Kidney capillary endothelial cell (primary cell): ENCODE data around the gene TGM3.
"Not testable (repeated sequence)": the region's sequence is repeated elsewhere in the genome, so short reads cannot be mapped to it uniquely, and the experiment has no call there.

Source experiments
- DNase-seq: peaks from one replicate; pipeline ENCODE4 v3.0.0-alpha.2; 2018; ENCODE audit warnings: low spot score

The TGM3 gene, protein sequence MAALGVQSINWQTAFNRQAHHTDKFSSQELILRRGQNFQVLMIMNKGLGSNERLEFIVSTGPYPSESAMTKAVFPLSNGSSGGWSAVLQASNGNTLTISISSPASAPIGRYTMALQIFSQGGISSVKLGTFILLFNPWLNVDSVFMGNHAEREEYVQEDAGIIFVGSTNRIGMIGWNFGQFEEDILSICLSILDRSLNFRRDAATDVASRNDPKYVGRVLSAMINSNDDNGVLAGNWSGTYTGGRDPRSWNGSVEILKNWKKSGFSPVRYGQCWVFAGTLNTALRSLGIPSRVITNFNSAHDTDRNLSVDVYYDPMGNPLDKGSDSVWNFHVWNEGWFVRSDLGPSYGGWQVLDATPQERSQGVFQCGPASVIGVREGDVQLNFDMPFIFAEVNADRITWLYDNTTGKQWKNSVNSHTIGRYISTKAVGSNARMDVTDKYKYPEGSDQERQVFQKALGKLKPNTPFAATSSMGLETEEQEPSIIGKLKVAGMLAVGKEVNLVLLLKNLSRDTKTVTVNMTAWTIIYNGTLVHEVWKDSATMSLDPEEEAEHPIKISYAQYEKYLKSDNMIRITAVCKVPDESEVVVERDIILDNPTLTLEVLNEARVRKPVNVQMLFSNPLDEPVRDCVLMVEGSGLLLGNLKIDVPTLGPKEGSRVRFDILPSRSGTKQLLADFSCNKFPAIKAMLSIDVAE

GRCh38 chr20:2295886-2296515 lies at the start of gene TGM3:
TSS of gene TGM3 (plus strand) at chr20:2296001. CDS start at chr20:2296064, 63 bp downstream.
- DNase-seq: no peak

DNA sequence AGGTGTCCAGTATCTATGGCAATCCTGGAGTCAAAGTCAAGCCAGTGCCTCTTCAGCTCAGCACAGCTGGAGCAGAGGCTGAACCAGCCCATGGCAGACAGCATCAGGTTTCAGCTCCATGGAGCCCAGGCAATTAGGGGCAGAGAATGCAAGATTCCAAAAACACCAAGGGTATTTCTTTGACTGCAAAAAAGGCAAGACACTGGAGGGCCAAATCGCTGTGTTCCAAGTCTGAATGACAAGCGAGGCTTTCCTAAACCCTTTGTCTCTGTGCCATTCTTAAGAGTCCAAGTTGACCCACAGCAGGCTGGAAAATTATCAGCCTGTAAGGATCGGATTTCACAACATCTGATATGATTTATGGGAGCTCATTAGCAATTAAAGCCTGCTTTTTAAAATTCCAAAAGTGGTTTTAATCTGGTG lies 49.7 kb upstream of the TGM3 start:
- no peak for DNase-seq

DNA sequence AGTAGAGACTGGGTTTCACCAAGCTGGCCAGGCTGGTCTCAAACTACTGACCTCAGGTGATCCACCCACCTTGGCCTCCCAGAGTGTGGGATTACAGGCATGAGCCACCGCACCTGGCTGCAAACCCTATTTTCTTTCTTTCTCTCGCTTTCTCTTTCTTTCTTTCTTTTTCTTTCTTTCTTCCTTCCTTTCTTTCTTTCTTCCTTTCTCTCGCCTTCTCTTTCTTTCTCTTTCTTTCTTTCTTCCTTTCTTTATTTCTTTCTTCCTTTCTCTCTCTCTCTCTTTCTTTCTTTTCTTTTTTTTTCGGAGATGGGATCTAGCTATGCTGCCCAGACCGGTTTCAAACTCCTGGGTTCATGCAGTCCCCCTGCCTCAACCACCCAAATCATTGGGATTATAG lies 47.0 kb upstream of the TGM3 start:
- DNase-seq: no peak

DNA sequence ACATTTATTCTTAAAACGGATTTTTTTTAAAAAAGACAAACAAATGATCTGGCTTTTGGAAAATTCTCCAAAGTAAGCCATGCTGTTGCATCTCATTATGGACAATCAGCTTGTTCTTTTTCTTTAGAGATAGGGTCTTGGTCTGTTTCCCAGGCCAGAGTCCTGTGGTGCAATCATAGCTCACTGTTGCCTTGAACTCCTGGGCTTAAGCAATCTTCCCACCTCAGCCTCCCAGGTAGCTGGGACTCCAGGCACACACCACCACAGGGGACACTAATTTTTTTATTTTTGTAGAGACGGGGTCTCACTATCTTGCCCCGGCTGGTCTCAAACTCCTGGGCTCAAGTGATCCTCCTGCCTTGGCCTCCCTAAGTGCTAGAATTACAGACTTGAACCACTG lies 45.9 kb upstream of the TGM3 start:
- no peak for DNase-seq

DNA sequence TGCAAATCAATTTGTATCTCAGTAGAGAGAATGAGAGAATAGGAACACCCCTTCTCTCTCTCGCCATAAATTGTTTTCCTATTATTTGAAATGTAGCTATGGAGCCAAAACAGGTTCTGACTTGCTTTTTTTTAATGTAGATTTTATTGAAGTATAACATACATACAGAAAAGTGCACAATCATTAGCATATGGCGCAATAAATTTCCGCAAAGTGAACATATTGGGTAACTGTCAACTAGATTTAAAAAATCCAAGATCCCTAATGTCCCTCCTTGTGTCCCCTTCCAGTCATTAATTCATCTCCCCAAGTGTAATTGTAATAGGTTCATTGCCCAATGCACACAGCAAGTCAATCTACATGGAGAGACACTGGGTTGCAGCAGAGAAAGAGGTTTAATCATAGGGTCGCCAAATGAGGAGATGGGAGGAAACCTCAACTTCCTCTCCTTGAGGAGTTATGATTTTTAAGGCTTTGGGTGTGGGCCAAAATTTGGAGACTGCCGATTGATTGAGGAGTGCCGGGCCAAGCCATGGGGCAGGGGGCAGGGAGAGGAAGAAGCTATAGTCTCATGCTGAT lies 43.3 kb upstream of the TGM3 start:
- no peak for DNase-seq

GRCh38 chr20:2253256-2253655 lies 42.5 kb upstream of the TGM3 start:
- DNase-seq: no peak

- no peak for DNase-seq
Measured at GRCh38 chr20:2254333-2254732, 41.5 kb upstream of the TGM3 start.

- DNase-seq: no peak
Measured at GRCh38 chr20:2255926-2256531, 39.8 kb upstream of the TGM3 start.

- no peak for DNase-seq
Measured at GRCh38 chr20:2259731-2260130, 36.1 kb upstream of the TGM3 start.

GRCh38 chr20:2260250-2260649 lies 35.6 kb upstream of the TGM3 start:
- no peak for DNase-seq

GRCh38 chr20:2261046-2261485 lies 34.7 kb upstream of the TGM3 start:
- no peak for DNase-seq

DNA sequence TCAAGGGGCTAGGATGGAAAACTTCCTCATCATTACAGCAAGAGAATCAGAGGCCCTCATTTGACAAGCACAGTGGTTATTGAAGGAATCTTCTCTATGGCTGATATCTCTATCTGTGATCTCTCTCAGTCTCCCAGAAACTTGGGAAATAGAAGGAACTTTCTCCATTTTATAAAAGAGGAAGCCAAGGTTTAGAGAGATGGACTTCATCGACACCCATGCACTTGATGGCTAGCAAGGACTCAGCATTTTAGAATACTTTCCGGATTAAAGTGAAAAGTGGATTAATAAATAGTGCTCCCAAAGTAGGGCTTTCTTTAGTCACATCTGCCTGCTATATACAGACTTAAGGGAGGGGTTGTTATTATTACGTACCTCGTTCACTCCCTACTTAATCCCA lies 34.2 kb upstream of the TGM3 start:
- no peak for DNase-seq

DNA sequence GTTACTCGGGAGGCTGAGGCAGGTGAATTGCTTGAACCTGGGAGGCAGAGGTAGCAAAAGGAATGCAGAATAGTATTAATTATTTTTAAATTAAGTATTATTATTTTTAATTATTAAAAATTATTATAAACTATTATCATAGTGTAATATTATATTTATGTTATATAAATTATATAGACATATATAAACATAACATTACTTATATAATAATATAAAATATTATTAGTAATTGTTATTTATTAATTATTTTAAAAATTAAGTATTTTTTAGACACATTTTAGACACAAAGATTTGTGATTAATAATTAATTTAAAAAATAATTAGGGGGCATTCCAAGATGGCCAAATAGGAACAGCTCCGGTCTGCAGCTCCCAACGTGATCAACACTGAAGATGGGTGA lies 31.7 kb upstream of the TGM3 start:
- DNase-seq: no peak

DNA sequence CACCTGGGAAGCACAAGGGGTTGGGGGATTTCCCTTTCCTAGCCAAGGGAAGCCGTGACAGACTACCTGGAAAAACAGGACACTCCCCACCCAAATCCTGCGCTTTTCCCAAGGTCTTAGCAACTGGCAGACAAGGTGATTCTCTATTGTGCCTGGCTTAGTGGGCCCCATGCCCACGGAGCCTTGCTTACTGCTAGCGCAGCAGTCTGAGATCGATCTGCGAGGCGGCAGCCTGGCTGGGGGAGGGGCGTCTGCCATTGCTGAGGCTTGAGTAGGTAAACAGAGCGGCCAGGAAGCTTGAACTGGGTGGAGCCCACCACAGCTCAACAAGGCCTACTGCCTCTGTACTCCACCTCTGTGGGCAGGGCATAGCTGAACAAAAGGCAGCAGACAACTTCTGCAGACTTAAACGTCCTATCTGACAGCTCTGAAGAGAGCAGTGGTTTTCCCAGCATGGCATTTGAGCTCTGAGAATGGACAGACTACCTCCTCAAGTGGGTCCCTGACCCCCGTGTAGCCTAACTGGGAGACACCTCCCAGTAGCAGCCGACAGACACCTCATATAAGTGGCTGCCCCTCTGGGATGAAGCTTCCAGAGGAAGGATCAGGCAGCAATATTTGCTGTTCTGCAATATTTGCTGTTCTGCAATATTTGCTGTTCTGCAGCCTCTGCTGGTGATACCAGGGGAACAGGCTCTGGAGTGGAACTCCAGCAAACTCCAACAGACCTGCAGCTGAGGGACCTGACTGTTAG lies 31.0 kb upstream of the TGM3 start:
- not testable (repeated sequence) for DNase-seq

DNA sequence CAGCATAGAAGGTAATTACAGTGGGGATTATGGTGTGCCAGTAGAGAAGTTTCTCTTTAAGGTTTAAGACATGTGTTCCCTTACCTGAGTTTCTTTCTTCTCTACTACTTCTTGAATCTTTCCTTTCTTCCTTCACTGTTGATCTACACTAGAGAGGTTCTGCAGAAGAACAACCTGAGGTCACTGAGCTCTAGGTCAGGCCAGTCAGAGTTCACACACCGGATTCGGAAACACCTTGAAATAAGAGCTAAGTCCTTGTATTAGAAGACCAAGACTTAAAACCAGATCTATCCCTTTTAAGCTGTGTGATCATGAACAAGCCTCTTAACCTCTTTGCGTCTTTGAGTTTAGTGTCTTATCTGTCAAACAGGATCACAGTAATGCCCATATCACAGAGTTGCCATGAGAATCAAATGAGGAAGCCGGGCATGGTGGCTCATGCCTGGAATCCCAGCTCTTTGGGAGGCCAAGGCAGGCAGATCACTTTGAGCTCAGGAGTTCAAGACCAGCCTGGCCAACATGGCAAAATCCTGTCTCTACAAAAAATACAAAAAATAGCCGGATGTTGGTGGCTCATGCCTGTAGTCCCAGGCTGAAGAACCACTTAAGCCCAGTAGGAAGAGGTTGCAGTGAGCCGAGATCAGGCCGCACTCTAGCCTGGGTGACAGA lies 22.0 kb upstream of the TGM3 start:
- DNase-seq: no peak

- no peak for DNase-seq
Measured at GRCh38 chr20:2276015-2276414, 19.8 kb upstream of the TGM3 start.

GRCh38 chr20:2279253-2279779 lies 16.5 kb upstream of the TGM3 start:
- no peak for DNase-seq

- DNase-seq: no peak
Measured at GRCh38 chr20:2280082-2280481, 15.7 kb upstream of the TGM3 start.

- DNase-seq: no peak
Measured at GRCh38 chr20:2281563-2281962, 14.2 kb upstream of the TGM3 start.

DNA sequence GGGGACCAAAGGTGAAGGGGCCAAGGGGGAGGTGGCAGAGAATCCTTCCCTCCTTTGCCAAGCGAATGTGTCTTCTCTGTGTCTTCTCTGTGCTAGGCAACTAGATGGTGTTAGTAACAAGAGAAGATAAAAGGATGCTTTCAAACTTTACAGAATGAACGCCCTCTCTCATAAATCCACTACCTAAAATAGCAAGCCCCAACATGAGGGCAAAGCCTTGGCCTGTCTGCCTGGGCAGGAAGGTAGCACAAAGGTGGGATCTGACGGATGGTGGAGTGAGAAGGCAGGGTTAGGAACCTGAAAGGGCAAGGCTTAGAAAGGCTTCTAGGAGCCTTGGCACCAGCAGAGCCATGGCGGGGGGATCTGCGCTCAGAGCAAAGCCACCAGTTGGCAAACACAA lies 13.6 kb upstream of the TGM3 start:
- DNase-seq: no peak
